PFSK-1 (cell line): ENCODE results near the gene RAB3IL1.

ENCODE experiments used
- POLR2AphosphoS5 ChIP-seq: IDR thresholded peaks from 2 replicates; pipeline ENCODE4 v1.6.1; 2012; ENCODE audit warnings: low read depth, mild to moderate bottlenecking, control low read depth, low read length, moderate library complexity
- TAF1 ChIP-seq: IDR thresholded peaks from 2 replicates; pipeline ENCODE4 v1.6.1; 2012; ENCODE audit warnings: low read length, control low read depth, borderline replicate concordance; ENCODE audit not compliant: insufficient read depth
- TF ChIP-seq, protein P1 (sequence below), 2 experiments: IDR thresholded peaks; 2 replicates each; pipeline versions ENCODE4 v1.6.1 to v1.8.0; 2011 to 2012; ENCODE audit warnings: low read depth in 2 of 2, low read length in 2 of 2, control low read depth in 1 of 2, inconsistent platforms in 1 of 2, mild to moderate bottlenecking in 1 of 2, moderate library complexity in 1 of 2; ENCODE audit not compliant: insufficient read depth in 1 of 2

DNA sequence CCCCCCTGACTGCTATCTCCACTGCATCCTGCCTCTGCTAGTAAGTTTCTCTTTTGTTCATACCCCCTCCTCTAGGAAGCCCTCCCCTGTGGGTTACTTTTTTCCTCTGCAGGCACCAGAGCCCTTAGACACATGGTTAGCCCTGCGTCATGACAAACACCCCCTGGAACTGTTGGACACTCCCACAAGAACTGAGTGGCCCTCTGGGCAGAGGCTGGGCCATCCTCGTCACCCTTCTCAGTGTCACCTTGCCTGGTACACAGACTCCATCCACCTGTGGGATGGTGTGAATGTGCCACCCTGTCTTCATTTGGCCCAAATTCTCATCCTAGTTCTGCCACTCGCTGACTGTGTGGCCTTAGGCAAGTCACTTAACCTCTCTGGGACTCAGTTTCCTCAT lies 4.1 kb upstream of the RAB3IL1 start:
- TF ChIP-seq TAF1 (no peak), POLR2AphosphoS5 (no peak)
- TF ChIP-seq, protein P1, sequence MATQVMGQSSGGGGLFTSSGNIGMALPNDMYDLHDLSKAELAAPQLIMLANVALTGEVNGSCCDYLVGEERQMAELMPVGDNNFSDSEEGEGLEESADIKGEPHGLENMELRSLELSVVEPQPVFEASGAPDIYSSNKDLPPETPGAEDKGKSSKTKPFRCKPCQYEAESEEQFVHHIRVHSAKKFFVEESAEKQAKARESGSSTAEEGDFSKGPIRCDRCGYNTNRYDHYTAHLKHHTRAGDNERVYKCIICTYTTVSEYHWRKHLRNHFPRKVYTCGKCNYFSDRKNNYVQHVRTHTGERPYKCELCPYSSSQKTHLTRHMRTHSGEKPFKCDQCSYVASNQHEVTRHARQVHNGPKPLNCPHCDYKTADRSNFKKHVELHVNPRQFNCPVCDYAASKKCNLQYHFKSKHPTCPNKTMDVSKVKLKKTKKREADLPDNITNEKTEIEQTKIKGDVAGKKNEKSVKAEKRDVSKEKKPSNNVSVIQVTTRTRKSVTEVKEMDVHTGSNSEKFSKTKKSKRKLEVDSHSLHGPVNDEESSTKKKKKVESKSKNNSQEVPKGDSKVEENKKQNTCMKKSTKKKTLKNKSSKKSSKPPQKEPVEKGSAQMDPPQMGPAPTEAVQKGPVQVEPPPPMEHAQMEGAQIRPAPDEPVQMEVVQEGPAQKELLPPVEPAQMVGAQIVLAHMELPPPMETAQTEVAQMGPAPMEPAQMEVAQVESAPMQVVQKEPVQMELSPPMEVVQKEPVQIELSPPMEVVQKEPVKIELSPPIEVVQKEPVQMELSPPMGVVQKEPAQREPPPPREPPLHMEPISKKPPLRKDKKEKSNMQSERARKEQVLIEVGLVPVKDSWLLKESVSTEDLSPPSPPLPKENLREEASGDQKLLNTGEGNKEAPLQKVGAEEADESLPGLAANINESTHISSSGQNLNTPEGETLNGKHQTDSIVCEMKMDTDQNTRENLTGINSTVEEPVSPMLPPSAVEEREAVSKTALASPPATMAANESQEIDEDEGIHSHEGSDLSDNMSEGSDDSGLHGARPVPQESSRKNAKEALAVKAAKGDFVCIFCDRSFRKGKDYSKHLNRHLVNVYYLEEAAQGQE (IDR thresholded peaks at IDR 0.05; ENCODE audit: insufficient read depth in 1 of 2, low read depth in 2 of 2, low read length in 2 of 2), result no peak
